ENCODE measurements around the gene FHDC1.

FHDC1 gene

GRCh38 chr4:152983774-152984411 lies 47.8 kb downstream of the FHDC1 start:
- DNase-seq: no peak

- DNase-seq: no peak
These were observed 52.8 kb downstream of the FHDC1 start for GRCh38 chr4:152988721-152989553.

DNA sequence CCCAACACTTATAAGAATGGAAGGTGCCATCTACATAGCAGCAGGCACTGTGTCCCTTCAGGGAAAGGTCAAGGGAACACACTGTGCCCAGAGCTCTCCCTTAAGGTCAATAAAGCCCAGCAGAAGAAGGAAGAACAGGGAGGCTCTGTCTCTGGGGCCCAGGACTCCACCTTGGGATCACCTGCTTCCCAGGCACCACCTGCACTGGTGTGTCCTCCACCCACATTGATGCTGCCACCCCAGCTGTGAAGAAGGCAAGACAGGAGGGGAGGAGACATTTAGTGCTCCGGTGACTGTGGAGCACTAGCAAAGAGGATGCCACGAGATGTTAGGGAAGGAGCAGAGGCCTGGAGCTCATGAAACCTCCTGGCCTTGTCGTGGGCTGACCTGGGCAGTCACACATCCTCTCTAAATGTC lies 53.4 kb downstream of the FHDC1 start:
- no peak for DNase-seq

GRCh38 chr4:152990471-152991131 lies 54.5 kb downstream of the FHDC1 start:
- DNase-seq: no peak

GRCh38 chr4:152991398-152991797 lies 55.3 kb downstream of the FHDC1 start:
- no peak for DNase-seq

DNA sequence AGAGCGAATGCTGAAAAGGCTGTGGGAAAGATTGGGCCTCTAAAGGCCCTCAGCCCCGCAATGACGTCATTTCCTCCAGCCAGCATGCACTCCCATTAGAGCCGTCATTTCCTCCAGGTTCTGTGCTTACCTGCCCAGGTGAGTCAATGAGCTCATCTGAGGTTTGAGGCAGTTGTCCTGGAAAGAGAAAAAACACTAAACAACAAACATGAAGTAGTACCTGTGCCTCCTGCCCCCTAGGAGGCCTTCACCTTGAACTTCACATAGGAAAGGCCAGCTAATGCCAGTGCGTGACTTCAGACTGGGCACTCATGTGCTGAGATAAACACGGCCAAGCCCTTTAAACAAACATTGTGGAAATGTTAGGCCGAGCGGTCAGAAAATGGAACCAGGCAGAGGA lies 55.9 kb downstream of the FHDC1 start:
- no peak for DNase-seq

DNA sequence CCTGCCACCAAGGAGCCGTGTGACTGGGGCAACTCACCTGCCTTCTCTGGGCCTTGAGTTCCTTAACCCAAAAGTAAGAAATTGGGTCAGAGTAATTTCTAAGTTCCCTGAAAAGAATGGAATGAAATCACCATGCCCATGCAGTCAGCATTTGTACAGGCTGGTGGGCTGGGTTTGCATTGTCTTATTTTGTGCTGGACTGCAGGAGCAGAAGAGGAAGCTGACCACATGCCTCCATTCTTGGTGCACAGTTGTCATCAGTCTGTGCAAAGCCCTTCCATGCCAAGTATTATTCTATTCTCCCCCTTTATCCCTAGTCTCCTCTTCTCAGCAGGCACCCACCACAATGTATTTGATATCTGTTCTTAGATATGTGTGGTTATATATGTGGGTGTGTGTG lies 56.3 kb downstream of the FHDC1 start:
- DNase-seq: no peak

GRCh38 chr4:152994038-152994437 lies 57.9 kb downstream of the FHDC1 start:
- DNase-seq: no peak

- DNase-seq: no peak
These were observed 60.0 kb downstream of the FHDC1 start for GRCh38 chr4:152996111-152996571.

GRCh38 chr4:152996672-152997071 lies 60.5 kb downstream of the FHDC1 start:
- DNase-seq: no peak

GRCh38 chr4:152997288-152997687 lies 61.2 kb downstream of the FHDC1 start:
- DNase-seq: no peak

- no peak for DNase-seq
These were observed 61.8 kb downstream of the FHDC1 start for GRCh38 chr4:152997771-152998487.

GRCh38 chr4:152998861-152999260 lies 62.7 kb downstream of the FHDC1 start:
- DNase-seq: no peak

GRCh38 chr4:152999346-153000075 lies 63.4 kb downstream of the FHDC1 start:
- no peak for DNase-seq

DNA sequence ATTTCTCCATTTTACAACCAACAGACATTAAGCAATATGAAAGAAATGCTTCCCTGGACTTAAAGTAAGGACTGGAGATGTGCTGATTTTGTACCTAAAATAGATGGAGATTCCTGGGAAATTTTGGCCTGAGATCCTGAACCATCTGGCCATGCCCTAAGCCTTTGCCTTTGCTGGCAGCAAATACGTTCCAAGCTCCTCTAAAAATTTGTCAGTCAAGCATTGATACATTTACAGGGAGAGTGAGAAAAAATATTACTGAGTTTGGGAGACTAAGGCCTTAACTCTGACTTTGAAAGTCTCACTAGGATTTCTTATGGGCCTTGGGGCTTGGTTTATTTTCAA lies 63.9 kb downstream of the FHDC1 start:
- DNase-seq: no peak

DNA sequence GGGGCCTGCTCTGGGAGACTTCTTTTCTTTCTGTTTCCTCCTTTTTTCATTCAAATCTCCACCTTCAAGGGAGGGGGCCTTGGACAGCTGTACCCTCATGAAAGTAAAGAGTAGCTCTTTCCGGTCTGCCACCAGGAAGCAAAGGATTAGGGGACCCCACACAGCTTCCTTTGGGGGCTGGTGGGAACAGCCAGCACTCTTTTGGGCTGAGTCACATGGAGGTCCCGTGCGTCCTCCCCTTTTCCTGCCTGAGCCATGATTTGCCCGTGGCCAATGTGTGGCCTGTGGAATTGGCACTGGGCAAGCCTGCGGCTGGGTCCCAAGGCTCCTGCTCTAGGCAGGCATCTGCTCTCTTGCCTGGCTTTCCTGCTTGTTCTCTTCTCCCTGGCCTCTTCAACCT lies 65.5 kb downstream of the FHDC1 start:
- no peak for DNase-seq

DNA sequence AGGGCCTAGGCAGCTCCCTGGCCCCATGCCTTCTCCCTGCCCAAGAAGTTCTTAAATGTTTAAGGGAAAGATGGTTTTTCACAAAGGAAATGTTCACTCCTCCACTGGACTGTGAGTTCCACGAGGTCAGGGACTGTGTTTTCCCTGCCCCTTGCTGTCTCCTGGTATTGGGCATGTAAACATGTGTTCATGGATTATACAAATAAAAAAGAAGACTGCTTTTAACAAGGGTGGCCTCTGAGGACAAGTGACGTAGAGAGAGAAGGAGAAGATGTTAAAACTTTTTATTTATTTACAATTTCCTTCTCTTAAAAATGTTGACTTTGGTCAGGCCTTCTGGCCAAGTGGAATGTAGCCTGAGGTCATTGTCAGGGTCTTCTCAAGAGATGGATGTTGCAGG lies 66.0 kb downstream of the FHDC1 start:
- DNase-seq: no peak

- DNase-seq: no peak
These were observed 68.1 kb downstream of the FHDC1 start for GRCh38 chr4:153004081-153004850.

GRCh38 chr4:153005899-153006381 lies 69.8 kb downstream of the FHDC1 start:
- DNase-seq: no peak

GRCh38 chr4:153008578-153009199 lies 72.6 kb downstream of the FHDC1 start:
- DNase-seq: no peak

GRCh38 chr4:153010146-153010545 lies 74.0 kb downstream of the FHDC1 start:
- DNase-seq: no peak

Data from COR-L47 (cell line).